Keratinocyte (primary cell): ENCODE data around the gene PRLR.

Experiments used
- EZH2 ChIP-seq: IDR thresholded peaks from one replicate; pipeline ENCODE4 v1.6.1; 2012; ENCODE audit warnings: inconsistent platforms, mild to moderate bottlenecking, low read length, moderate library complexity
- TF ChIP-seq, protein P1 (sequence below), 3 experiments: IDR thresholded peaks in 1 of 3; conservative IDR thresholded peaks in 1 of 3; optimal IDR thresholded peaks in 1 of 3; 2 replicates in 2 of 3; 3 replicates in 1 of 3; pipeline versions ENCODE3 to v1.5.1; 2011; ENCODE audit warnings: low read length in 3 of 3, mild to moderate bottlenecking in 3 of 3, moderate library complexity in 2 of 3, control low read depth in 1 of 3, inconsistent platforms in 1 of 3; ENCODE audit not compliant: insufficient read depth in 2 of 3; ENCODE audit errors: extremely low read depth in 1 of 3

DNA sequence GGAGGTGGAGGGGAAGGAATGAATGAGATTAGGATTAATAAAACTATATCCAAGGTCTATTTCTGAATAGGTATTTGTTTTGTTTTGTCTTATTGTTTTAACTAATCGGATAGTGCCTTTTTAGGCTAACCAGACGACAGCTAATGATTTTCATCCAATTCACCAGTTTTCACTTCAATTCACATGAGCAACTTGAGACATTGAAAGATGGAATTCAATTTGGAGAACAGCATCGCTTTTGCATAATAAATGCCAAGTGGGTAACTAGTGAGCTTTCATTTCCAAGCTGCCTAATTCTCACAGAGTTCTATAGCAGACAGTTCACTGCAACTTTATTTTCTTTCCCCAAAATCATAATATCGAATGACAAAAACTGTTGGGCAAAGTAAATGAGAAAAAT, 187.5 kb downstream of the PRLR start:
- TF ChIP-seq, protein P1, sequence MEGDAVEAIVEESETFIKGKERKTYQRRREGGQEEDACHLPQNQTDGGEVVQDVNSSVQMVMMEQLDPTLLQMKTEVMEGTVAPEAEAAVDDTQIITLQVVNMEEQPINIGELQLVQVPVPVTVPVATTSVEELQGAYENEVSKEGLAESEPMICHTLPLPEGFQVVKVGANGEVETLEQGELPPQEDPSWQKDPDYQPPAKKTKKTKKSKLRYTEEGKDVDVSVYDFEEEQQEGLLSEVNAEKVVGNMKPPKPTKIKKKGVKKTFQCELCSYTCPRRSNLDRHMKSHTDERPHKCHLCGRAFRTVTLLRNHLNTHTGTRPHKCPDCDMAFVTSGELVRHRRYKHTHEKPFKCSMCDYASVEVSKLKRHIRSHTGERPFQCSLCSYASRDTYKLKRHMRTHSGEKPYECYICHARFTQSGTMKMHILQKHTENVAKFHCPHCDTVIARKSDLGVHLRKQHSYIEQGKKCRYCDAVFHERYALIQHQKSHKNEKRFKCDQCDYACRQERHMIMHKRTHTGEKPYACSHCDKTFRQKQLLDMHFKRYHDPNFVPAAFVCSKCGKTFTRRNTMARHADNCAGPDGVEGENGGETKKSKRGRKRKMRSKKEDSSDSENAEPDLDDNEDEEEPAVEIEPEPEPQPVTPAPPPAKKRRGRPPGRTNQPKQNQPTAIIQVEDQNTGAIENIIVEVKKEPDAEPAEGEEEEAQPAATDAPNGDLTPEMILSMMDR (optimal IDR thresholded peaks at IDR 0.05 in 1 of 3, IDR thresholded peaks at IDR 0.05 in 1 of 3, conservative IDR thresholded peaks at IDR 0.05 in 1 of 3; ENCODE audit: extremely low read depth in 1 of 3, insufficient read depth in 2 of 3, low read length in 3 of 3): no peak
- no peak for TF ChIP-seq EZH2
